ENCODE data around the gene CCDC88B. TPM values are rescaled to one million over a fixed set of nuclear protein-coding genes. Genes with fewer than 3 reads are reported as not detected.
A peak's percentile ranks its signal among the peaks of the same experiment; 100 is the strongest.

CCDC88B gene, protein sequence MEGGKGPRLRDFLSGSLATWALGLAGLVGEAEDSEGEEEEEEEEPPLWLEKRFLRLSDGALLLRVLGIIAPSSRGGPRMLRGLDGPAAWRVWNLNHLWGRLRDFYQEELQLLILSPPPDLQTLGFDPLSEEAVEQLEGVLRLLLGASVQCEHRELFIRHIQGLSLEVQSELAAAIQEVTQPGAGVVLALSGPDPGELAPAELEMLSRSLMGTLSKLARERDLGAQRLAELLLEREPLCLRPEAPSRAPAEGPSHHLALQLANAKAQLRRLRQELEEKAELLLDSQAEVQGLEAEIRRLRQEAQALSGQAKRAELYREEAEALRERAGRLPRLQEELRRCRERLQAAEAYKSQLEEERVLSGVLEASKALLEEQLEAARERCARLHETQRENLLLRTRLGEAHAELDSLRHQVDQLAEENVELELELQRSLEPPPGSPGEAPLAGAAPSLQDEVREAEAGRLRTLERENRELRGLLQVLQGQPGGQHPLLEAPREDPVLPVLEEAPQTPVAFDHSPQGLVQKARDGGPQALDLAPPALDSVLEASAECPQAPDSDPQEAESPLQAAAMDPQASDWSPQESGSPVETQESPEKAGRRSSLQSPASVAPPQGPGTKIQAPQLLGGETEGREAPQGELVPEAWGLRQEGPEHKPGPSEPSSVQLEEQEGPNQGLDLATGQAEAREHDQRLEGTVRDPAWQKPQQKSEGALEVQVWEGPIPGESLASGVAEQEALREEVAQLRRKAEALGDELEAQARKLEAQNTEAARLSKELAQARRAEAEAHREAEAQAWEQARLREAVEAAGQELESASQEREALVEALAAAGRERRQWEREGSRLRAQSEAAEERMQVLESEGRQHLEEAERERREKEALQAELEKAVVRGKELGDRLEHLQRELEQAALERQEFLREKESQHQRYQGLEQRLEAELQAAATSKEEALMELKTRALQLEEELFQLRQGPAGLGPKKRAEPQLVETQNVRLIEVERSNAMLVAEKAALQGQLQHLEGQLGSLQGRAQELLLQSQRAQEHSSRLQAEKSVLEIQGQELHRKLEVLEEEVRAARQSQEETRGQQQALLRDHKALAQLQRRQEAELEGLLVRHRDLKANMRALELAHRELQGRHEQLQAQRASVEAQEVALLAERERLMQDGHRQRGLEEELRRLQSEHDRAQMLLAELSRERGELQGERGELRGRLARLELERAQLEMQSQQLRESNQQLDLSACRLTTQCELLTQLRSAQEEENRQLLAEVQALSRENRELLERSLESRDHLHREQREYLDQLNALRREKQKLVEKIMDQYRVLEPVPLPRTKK (N-terminal part only)
- total RNA-seq (100 to 1,000 TPM; 111 to 153 TPM), total RNA-seq (243 to 337 reads per million in 2 donors)

DNA sequence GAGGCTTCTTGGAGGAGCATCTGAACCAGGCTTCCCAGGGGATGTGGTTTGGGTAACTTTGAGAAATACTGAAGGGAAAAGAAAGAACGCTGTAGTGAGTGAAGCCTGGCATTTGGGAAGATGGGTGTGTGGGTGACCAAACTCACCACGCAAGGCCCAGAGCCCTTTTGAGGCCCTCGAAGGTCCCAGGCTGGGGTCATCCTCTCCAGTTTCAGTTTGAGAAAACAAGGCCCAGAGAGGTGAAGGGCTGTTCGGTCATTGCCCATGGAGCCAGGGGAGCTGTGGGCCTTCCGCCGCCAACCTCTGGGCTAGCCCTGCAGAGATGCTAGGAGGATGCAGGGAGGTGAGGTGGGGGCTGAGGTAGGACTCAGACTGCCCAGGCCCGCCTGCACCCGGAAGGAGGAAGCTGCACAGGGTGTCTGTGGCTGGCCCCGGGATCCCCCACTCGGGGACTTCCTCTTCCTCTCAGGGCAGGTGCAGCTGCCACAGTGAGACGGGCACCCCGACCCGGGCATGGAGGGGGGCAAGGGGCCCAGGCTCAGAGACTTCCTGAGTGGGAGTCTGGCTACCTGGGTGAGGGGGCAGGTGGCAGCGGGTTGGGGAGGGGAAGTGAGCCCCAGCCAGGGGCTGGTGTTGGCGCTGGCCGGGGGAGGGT, at the start of gene CCDC88B:
Gene CCDC88B (plus strand): TSS at position 451 of the 655 bp plus-strand sequence. CDS start 63 bp downstream, at position 514.
- peaks cover 27% of the 10 kb centered on the region for H3K4me1 Mint-ChIP-seq
- no peaks in the 10 kb centered on the region for H3K9me3 ChIP-seq (ENCODE audit: control insufficient read depth, low read length, poor library complexity, severe bottlenecking)
- no peaks in the 10 kb centered on the region for H3K36me3 Mint-ChIP-seq (ENCODE audit: low read depth)
- ATAC-seq (peak; percentile 93), DNase-seq (peak; percentile 81 to 85 (median 83))
- H3K27ac Mint-ChIP-seq: peak within 1 kb of the TSS; percentile 98
- H3K27me3 Mint-ChIP-seq: no peaks in the 10 kb centered on the region
- peak within 1 kb of the TSS; percentile 95 for H3K4me3 Mint-ChIP-seq

- Mint-ChIP-seq H3K4me1 (peaks cover 22% of the 10 kb centered on the region), H3K36me3 (ENCODE audit: low read depth) (peaks cover 2% of the 10 kb centered on the region), H3K27me3 (peaks cover 33% of the 10 kb centered on the region), H3K27ac (peak overlapping the region; percentile 84), H3K4me3 (peak overlapping the region; percentile 68)
- ATAC-seq (no peak), DNase-seq (no peak)
- no peaks in the 10 kb centered on the region for H3K9me3 ChIP-seq (ENCODE audit: control insufficient read depth, low read length, poor library complexity, severe bottlenecking)
Measured at GRCh38 chr11:64290352-64291261, 49.4 kb upstream of the CCDC88B start.

DNA sequence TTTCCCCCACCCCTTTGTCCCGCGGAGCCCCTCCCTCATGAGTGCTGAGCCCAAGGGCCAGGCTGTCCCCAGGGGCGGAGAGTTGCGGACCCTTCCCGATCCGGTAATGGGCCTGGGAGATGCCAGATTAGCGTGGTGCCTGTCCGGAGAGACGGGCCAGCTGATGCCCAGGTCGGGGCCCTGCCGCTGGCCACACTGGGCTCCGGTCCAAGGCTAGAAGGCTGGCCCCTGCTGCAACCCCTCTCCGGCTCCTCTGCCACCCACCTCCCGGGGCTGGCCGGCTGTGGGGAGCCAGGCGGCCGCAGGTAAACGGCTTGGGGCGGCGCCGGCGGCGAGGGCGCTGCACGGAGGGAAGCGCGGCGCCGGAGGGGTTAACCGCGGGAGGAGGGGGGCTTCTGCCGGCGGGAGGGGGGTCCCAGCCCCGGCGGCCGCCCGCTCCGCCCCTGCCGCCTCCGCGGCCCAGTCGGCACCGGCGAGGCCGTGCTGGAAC, 48.7 kb upstream of the CCDC88B start, which contains the start of gene KCNK4:
Gene KCNK4 (plus strand): TSS at position 41 of the 490 bp plus-strand sequence. CDS start 1,717 bp downstream, outside the sequence.
- Mint-ChIP-seq H3K27ac (peak within 1 kb of the TSS; percentile 84), H3K4me1 (peaks cover 20% of the 10 kb centered on the region), H3K36me3 (ENCODE audit: low read depth) (peaks cover 2% of the 10 kb centered on the region), H3K4me3 (peak within 1 kb of the TSS; percentile 68), H3K27me3 (peaks cover 35% of the 10 kb centered on the region)
- DNase-seq (no peak), ATAC-seq (no peak)
- no peaks in the 10 kb centered on the region for H3K9me3 ChIP-seq (ENCODE audit: control insufficient read depth, low read length, poor library complexity, severe bottlenecking)

DNA sequence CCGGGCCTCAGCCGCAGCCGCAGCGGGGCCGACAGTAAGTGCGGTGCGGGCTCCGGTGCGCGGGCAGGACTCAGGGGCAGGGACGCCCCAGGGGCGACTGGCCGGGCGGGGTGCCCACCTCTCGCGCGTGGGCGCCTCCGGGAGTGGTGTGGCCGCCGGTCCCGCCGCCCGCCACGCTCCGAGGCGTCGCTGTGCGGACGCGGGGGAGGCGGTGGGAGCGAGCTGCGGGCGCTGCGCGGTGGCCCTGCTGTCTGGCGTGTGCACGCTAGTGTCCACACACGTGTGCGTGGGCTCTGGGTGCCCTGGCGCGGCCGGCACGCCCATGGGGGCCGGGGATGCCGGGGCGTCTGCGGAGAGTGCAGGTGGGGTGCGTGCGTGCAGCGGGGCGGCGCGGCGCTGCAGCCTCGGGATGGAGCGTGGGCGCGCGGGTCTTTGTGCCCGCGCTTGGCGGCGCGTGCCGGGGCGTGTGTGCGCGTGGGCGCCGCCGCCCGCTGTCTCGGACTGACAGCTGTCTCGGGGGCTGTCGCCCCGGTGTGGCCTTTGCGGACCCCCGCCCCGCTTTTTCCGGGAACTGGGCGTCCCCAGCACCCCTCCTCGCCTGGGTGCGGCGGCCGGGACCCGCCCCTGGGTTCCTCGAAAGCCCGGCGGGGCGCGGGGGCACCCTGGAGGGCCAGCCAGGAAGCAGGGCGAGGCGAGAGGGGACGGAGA, 48.1 kb upstream of the CCDC88B start:
- H3K4me3 Mint-ChIP-seq: peak overlapping the region; percentile 83
- peaks cover 41% of the 10 kb centered on the region for H3K27me3 Mint-ChIP-seq
- no peaks in the 10 kb centered on the region for H3K9me3 ChIP-seq (ENCODE audit: control insufficient read depth, low read length, poor library complexity, severe bottlenecking)
- peak; percentile 62 for ATAC-seq
- peaks cover 14% of the 10 kb centered on the region for H3K4me1 Mint-ChIP-seq
- peaks cover 2% of the 10 kb centered on the region for H3K36me3 Mint-ChIP-seq (ENCODE audit: low read depth)
- no peak overlapping the region for H3K27ac Mint-ChIP-seq
- DNase-seq: no peak

GRCh38 chr11:64292460-64293254, 47.3 kb upstream of the CCDC88B start:
- DNase-seq (no peak), ATAC-seq (peak; percentile 13)
- H3K9me3 ChIP-seq (ENCODE audit: control insufficient read depth, low read length, poor library complexity, severe bottlenecking): no peaks in the 10 kb centered on the region
- H3K36me3 Mint-ChIP-seq (ENCODE audit: low read depth): peaks cover 2% of the 10 kb centered on the region
- H3K27ac Mint-ChIP-seq: no peak overlapping the region
- peak overlapping the region; percentile 83 for H3K4me3 Mint-ChIP-seq
- peaks cover 48% of the 10 kb centered on the region for H3K27me3 Mint-ChIP-seq
- H3K4me1 Mint-ChIP-seq: peaks cover 18% of the 10 kb centered on the region

DNA sequence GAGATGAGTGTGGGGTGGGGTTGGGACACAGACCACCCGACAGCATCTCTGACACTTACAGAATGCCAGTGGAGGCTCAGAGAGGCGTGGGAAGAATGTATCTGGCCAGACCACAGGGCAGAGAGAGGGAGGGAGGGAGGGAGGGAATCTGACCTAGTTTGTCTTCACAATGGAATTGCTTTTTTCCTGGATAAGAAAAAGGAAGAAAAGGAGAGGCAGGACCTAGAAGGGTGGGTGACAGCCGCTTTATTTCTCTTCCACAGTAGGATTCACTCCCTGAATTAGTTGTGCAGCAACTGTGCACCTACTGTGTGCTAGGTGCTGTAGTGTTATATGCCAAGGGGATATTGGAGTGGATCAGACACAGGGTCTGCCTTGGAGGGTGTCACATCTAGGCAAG, 45.2 kb upstream of the CCDC88B start:
- H3K4me3 Mint-ChIP-seq: no peak overlapping the region
- ATAC-seq (no peak), DNase-seq (no peak)
- peaks cover 25% of the 10 kb centered on the region for H3K4me1 Mint-ChIP-seq
- H3K27ac Mint-ChIP-seq: peak overlapping the region; percentile 56
- H3K9me3 ChIP-seq (ENCODE audit: control insufficient read depth, low read length, poor library complexity, severe bottlenecking): no peaks in the 10 kb centered on the region
- H3K27me3 Mint-ChIP-seq: peaks cover 61% of the 10 kb centered on the region
- H3K36me3 Mint-ChIP-seq (ENCODE audit: low read depth): peaks cover 4% of the 10 kb centered on the region

GRCh38 chr11:64295760-64296159, 44.2 kb upstream of the CCDC88B start:
- H3K4me1 Mint-ChIP-seq: peaks cover 27% of the 10 kb centered on the region
- DNase-seq: no peak
- peaks cover 2% of the 10 kb centered on the region for H3K36me3 Mint-ChIP-seq (ENCODE audit: low read depth)

DNA sequence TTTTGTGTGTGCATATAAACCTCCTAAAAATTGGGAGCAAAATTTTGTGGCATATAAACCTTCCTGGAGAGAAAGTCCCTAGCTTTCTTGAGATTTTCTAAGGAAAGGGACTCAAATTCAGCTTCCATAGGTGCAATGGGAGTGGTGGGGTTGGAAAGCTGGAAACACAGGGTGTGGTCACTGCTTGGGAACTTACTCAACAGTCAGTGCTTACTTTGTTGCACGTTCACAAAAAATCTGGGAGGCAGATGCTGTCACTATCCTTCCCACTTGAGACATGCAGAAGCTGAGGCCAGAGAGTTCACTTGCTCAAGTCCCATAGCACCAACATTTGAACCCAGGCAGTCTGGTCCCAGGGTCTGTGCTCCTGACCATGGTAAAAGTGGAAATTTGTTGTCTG, 43.8 kb upstream of the CCDC88B start:
- H3K4me1 Mint-ChIP-seq: peaks cover 29% of the 10 kb centered on the region
- H3K9me3 ChIP-seq (ENCODE audit: control insufficient read depth, low read length, poor library complexity, severe bottlenecking): no peaks in the 10 kb centered on the region
- no peak overlapping the region for H3K4me3 Mint-ChIP-seq
- H3K27ac Mint-ChIP-seq: no peak overlapping the region
- DNase-seq (no peak), ATAC-seq (no peak)
- peaks cover 64% of the 10 kb centered on the region for H3K27me3 Mint-ChIP-seq
- peaks cover 2% of the 10 kb centered on the region for H3K36me3 Mint-ChIP-seq (ENCODE audit: low read depth)

More at GRCh38 chr11:64295760-64296159, 44.2 kb upstream of the CCDC88B start:
- no peak for ATAC-seq
- Mint-ChIP-seq H3K27me3 (peaks cover 64% of the 10 kb centered on the region), H3K4me3 (no peak overlapping the region), H3K27ac (no peak overlapping the region)
- H3K9me3 ChIP-seq (ENCODE audit: control insufficient read depth, low read length, poor library complexity, severe bottlenecking): no peaks in the 10 kb centered on the region

GRCh38 chr11:64296830-64297698, 42.9 kb upstream of the CCDC88B start:
- no peaks in the 10 kb centered on the region for H3K9me3 ChIP-seq (ENCODE audit: control insufficient read depth, low read length, poor library complexity, severe bottlenecking)
- Mint-ChIP-seq H3K36me3 (ENCODE audit: low read depth) (peaks cover 2% of the 10 kb centered on the region), H3K27ac (peak overlapping the region; percentile 14), H3K4me3 (no peak overlapping the region), H3K4me1 (peaks cover 29% of the 10 kb centered on the region), H3K27me3 (peaks cover 64% of the 10 kb centered on the region)
- DNase-seq (no peak), ATAC-seq (no peak)
